ENCODE results near the gene AADACL4. TPM values are rescaled to one million over a fixed set of nuclear protein-coding genes. Genes with fewer than 3 reads are reported as not detected.

Gene AADACL4
- total and polyA plus RNA-seq, 12 donors = not detected

DNA sequence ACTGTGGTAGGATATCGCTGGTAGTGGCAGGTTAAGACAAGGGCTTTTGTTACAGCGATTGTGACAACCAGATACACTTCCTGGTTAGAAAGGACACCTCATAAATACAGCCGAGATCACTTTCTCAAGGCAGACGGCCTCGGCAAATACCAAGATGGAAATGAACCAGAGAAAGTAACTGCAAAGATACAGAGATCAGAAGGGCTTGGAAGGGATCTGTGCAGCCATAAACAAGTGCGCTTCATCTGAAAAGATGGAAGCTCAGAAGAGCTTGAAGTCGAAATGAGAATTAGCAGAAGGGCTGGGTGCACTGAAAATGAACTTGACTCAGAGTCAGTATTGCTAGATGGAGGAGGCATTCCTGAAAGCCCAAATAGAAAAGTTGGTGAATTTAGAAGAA is 32.9 kb upstream of the AADACL4 start:
- Histone ChIP-seq H3K36me3 (peaks cover 0 to 60% (median 16%) of the 10 kb centered on the region in 9 donors), H3K27me3 (no peaks in the 10 kb centered on the region), H3K9me3 (peaks cover 0 to 9% (median 0%) of the 10 kb centered on the region in 11 donors), H3K4me1 (peaks cover 7 to 62% (median 37%) of the 10 kb centered on the region in 9 donors), H3K27ac (no peak overlapping the region), H3K4me3 (no peak overlapping the region)
- DNase-seq (no peak), ATAC-seq (no peak)
- WGBS, 2 donors = 86 to 90% methylated on average over 7 of the region's 7 CpGs
- TF ChIP-seq, protein P1, sequence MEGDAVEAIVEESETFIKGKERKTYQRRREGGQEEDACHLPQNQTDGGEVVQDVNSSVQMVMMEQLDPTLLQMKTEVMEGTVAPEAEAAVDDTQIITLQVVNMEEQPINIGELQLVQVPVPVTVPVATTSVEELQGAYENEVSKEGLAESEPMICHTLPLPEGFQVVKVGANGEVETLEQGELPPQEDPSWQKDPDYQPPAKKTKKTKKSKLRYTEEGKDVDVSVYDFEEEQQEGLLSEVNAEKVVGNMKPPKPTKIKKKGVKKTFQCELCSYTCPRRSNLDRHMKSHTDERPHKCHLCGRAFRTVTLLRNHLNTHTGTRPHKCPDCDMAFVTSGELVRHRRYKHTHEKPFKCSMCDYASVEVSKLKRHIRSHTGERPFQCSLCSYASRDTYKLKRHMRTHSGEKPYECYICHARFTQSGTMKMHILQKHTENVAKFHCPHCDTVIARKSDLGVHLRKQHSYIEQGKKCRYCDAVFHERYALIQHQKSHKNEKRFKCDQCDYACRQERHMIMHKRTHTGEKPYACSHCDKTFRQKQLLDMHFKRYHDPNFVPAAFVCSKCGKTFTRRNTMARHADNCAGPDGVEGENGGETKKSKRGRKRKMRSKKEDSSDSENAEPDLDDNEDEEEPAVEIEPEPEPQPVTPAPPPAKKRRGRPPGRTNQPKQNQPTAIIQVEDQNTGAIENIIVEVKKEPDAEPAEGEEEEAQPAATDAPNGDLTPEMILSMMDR (IDR thresholded peaks at IDR 0.05) = no peak
- intact Hi-C loops (cut with DNase I) = loop anchor here in 4 of 10 donors (10.0 kb wide), 2 partner anchors 136 to 266 kb away; no protein-coding TSS in a partner anchor

DNA sequence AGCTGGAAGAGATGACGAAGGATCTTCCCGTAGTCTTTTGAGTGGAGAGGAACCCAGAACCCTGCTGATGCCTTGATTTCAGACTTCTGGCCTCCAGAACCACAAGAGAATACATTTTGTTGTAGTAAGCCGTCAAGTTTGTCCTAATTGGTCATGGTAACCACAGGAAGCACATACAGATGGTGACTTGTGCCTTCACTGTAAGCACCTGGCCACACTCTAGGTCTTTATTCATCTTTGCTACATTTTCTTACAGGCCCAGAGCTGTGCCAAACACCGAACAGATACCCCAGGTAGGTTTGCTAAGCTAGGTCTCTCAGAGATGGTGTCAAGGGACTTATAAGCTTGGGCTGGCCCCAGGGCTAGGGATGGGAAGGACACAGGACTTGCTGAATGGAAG is 30.7 kb upstream of the AADACL4 start:
- H3K27me3 ChIP-seq = peaks cover 0 to 9% (median 0%) of the 10 kb centered on the region in 7 donors
- TF ChIP-seq, protein P1 (IDR thresholded peaks at IDR 0.05) = no peak
- H3K4me1 ChIP-seq = peaks cover 7 to 71% (median 42%) of the 10 kb centered on the region in 9 donors
- H3K27ac ChIP-seq = peak overlapping the region in 4 of 10 donors; percentile 95 to 97 (median 96)
- no peak overlapping the region for H3K4me3 ChIP-seq
- DNase-seq = no peak
- no peak for ATAC-seq
- H3K36me3 ChIP-seq = peaks cover 0 to 47% (median 16%) of the 10 kb centered on the region in 9 donors
- 84 to 91% methylated on average over 4 of the region's 4 CpGs for WGBS, 2 donors
- intact Hi-C loops (cut with DNase I) = loop anchor here in 4 of 10 donors (10.0 kb wide), 2 partner anchors 138 to 268 kb away; no protein-coding TSS in a partner anchor
- no peaks in the 10 kb centered on the region for H3K9me3 ChIP-seq

DNA sequence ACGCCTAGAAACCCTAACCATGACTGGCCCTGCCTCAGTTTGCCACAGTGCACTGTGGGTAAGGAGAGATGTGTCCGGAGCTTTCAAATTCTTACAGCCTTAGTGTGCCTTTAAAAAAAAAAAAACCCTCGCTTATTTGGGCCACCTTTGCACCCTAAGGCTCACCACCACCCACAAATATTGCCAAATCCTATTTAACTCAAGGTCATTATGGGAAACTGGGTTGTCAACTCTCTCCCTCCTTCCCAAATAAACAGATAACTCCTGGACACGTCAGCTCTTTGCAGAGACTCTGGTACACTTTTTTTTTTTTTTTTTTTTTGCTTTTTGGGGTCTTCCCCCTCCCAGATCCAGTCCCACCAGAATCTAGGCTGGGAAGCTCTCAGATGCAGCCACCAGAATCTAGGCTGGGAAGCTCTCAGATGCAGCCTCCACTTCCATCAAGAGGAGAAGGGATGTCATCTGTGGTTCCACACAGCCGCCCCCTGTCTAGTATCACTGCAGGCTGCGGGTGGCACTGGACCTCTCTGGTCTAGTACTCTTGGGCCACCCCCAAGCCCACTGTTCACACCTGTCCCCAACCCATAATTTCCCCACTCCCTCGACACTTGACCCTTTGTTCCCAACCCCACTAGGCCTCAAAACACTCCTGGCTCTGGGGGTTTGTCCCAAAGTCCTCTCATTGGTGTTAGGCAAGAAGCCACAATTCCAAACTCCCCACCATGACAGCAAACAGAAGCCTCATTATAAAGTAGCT is 29.3 kb upstream of the AADACL4 start:
- ATAC-seq (no peak), DNase-seq (no peak)
- Histone ChIP-seq H3K4me3 (peak overlapping the region; percentile 55 to 91 (median 78)), H3K36me3 (peaks cover 0 to 38% (median 16%) of the 10 kb centered on the region in 9 donors), H3K27ac (peak overlapping the region; percentile 92 to 98 (median 96)), H3K27me3 (peaks cover 0 to 9% (median 0%) of the 10 kb centered on the region in 7 donors), H3K4me1 (peaks cover 4 to 72% (median 42%) of the 10 kb centered on the region in 9 donors), H3K9me3 (no peaks in the 10 kb centered on the region)
- TF ChIP-seq, protein P1 (IDR thresholded peaks at IDR 0.05) = no peak
- WGBS, 2 donors = 70 to 77% methylated on average over 7 of the region's 7 CpGs
- intact Hi-C loops (cut with DNase I) = loop anchor here in 7 of 10 donors (2.0 to 10.0 kb wide), 13 partner anchors 14 to 272 kb away; no protein-coding TSS in a partner anchor

DNA sequence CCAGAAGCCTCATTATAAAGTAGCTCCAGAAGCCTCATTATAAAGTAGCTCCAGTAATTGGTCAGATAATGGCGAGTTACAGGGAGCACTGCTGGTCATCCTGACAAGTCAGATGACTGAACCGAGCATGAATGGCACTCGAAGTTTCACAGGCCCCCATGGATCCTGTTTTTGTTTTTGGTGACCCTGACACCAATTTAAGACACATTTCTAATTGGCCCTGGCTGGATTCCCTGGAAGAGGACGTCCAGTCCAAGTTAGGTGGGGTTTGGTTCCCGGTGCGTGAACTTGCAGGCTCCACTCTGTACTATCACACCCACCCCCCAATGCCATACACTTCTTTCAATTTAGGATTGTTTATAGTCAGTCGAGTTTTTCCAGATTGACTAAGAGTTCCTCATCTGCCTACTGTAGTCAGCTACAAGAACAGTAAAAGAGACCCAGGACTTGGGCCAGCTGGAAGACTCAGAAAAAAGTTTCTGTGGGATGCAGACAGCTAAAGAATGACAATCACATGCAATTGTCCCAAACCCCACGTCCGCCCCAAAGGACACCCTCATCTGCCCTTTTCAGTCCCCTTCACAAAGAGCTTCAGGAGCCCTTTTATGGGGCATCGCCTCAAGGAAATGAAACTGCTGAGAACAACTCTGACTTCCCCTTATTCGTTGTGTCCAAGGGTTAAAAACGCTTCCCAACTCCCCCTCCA is 28.6 kb upstream of the AADACL4 start:
- H3K4me1 ChIP-seq = peaks cover 4 to 71% (median 48%) of the 10 kb centered on the region in 9 donors

More for the DNA sequence above, 28.6 kb upstream of the AADACL4 start:
- Histone ChIP-seq H3K27ac (peak overlapping the region; percentile 92 to 98 (median 96)), H3K36me3 (peaks cover 0 to 33% (median 16%) of the 10 kb centered on the region in 9 donors), H3K4me3 (peak overlapping the region; percentile 55 to 91 (median 78)), H3K27me3 (peaks cover 0 to 9% (median 0%) of the 10 kb centered on the region in 7 donors), H3K9me3 (no peaks in the 10 kb centered on the region)
- 7 to 11% methylated on average over 12 of the region's 12 CpGs for WGBS, 2 donors
- DNase-seq = no peak
- peak in 1 of 8 donors; percentile 38 for ATAC-seq
- intact Hi-C loops (cut with DNase I) = loop anchor here in 7 of 10 donors (2.0 to 10.0 kb wide), 13 partner anchors 15 to 273 kb away; no protein-coding TSS in a partner anchor
- TF ChIP-seq, protein P1 (IDR thresholded peaks at IDR 0.05) = no peak

All from heart right ventricle (tissue), 16 donors.